ENCODE data around the gene TUBG2.
A peak's percentile ranks its signal among the peaks of the same experiment; 100 is the strongest.

DNA sequence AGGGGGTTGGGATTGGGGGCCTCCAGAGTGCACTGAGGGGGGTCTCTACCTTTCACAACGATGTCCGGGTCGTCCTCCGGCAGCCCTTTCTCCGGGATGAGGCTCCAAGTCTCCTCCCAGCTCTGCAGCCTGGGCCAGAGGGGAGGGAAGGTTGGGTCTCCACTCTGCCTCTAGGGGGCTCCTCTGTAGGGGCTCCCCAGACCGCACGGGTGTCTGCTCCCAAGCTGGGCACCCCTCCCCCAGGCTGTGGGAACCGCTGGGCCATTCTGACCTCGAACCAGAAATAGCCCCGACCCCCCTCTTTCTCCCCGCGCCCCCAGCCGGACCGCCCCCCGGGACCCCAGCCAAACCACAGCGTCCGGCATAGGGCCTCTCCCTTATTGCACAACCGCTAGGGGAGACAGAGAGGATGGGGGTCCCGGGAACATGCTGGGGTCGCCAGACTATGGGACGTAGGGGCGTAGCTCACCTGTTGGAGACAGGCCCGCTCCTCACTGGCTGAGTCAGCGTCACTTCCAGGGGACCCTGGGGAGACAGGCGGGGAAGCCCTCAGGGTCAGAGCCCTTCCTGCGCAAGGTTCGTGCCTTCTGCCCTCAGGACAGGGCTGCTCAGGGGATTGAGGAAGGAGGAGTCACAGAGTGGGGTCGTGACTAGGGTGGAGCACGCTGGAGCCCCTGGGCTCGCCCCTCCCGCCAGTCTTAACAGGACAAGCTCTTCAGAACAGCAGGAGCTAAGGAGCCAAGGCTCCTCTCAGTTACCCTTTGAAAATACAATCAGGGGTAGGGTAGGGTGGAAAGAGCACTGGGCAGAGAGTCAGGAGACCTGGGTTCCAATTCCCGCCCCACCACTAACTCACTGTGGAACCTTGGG, 15.0 kb downstream of the TUBG2 start:
- TF ChIP-seq CTCF (IDR thresholded peaks at IDR 0.05 in 8 of 11, conservative IDR thresholded peaks at IDR 0.05 in 3 of 11), result peak in 9 of 11 experiments; percentile 20 to 67 (median 53)
- TF ChIP-seq POLR2A (IDR thresholded peaks at IDR 0.05), result no peak
- TF ChIP-seq POLR2AphosphoS5 (IDR thresholded peaks at IDR 0.05), result peak in 2 of 3 donors; percentile 46 to 55
